GM19452 (cell line): ENCODE results near the gene PLCB1.

Experiments
- ATAC-seq: cut with Tn5 transposase; IDR thresholded peaks from one replicate; pipeline ENCODE4 v1.9.1; 2021; ENCODE audit not compliant: unreplicated experiment

The PLCB1 gene

GRCh38 chr20:8210749-8211148 is 78.7 kb downstream of the PLCB1 start:
- no peak for ATAC-seq

- ATAC-seq, result no peak
Measured at GRCh38 chr20:8212286-8212685, 80.2 kb downstream of the PLCB1 start.

- no peak for ATAC-seq
Measured at GRCh38 chr20:8213270-8213669, 81.2 kb downstream of the PLCB1 start.

- ATAC-seq, result peak; percentile 84
Measured at GRCh38 chr20:8213831-8214587, 81.9 kb downstream of the PLCB1 start.

- no peak for ATAC-seq
Measured at GRCh38 chr20:8215361-8215781, 83.3 kb downstream of the PLCB1 start.

GRCh38 chr20:8216375-8217200 is 84.5 kb downstream of the PLCB1 start:
- ATAC-seq, result no peak

- ATAC-seq, result no peak
Measured at GRCh38 chr20:8218861-8219260, 86.8 kb downstream of the PLCB1 start.

- ATAC-seq, result no peak
Measured at GRCh38 chr20:8219403-8219802, 87.3 kb downstream of the PLCB1 start.

GRCh38 chr20:8220716-8221115 is 88.7 kb downstream of the PLCB1 start:
- ATAC-seq, result no peak

- ATAC-seq, result no peak
Measured at GRCh38 chr20:8221887-8222419, 89.9 kb downstream of the PLCB1 start.

GRCh38 chr20:8223091-8223870 is 91.2 kb downstream of the PLCB1 start:
- no peak for ATAC-seq

GRCh38 chr20:8225658-8226057 is 93.6 kb downstream of the PLCB1 start:
- ATAC-seq, result no peak

GRCh38 chr20:8226106-8226505 is 94.0 kb downstream of the PLCB1 start:
- no peak for ATAC-seq

GRCh38 chr20:8227293-8227692 is 95.2 kb downstream of the PLCB1 start:
- no peak for ATAC-seq

- ATAC-seq, result no peak
Measured at GRCh38 chr20:8228315-8228714, 96.2 kb downstream of the PLCB1 start.

GRCh38 chr20:8229090-8229489 is 97.0 kb downstream of the PLCB1 start:
- ATAC-seq, result no peak

- ATAC-seq, result no peak
Measured at GRCh38 chr20:8231038-8231437, 99.0 kb downstream of the PLCB1 start.

- ATAC-seq, result no peak
Measured at GRCh38 chr20:8232332-8232731, 100.3 kb downstream of the PLCB1 start.

- no peak for ATAC-seq
Measured at GRCh38 chr20:8234580-8234979, 102.5 kb downstream of the PLCB1 start.

GRCh38 chr20:8242066-8242465 is 110.0 kb downstream of the PLCB1 start:
- no peak for ATAC-seq
